ENCODE data around the gene NR4A3.
A peak's percentile ranks its signal among the peaks of the same experiment; 100 is the strongest.
"Not testable (repeated sequence)": the region's sequence is repeated elsewhere in the genome, so short reads cannot be mapped to it uniquely, and the experiment has no call there.

The NR4A3 gene

GRCh38 chr9:99821396-99822108 lies at the start of gene NR4A3:
Gene NR4A3 (plus strand): TSS chr9:99821885. CDS start chr9:99828043, 6,158 bp downstream.
- FAIRE-seq, result no peak

- FAIRE-seq, result no peak
These were observed 48.1 kb upstream of the NR4A3 start for GRCh38 chr9:99773468-99774138.

GRCh38 chr9:99778308-99778707 lies 43.4 kb upstream of the NR4A3 start:
- no peak for FAIRE-seq

GRCh38 chr9:99778836-99779235 lies 42.8 kb upstream of the NR4A3 start:
- FAIRE-seq, result no peak

- FAIRE-seq, result no peak
These were observed 42.4 kb upstream of the NR4A3 start for GRCh38 chr9:99779277-99779676.

- FAIRE-seq, result not testable (repeated sequence)
These were observed 39.3 kb upstream of the NR4A3 start for GRCh38 chr9:99782349-99782748.

GRCh38 chr9:99782962-99783718 lies 38.5 kb upstream of the NR4A3 start:
- FAIRE-seq, result no peak

- FAIRE-seq, result no peak
These were observed 37.9 kb upstream of the NR4A3 start for GRCh38 chr9:99783799-99784198.

- no peak for FAIRE-seq
These were observed 36.6 kb upstream of the NR4A3 start for GRCh38 chr9:99785010-99785590.

GRCh38 chr9:99787556-99787955 lies 34.1 kb upstream of the NR4A3 start:
- no peak for FAIRE-seq

- FAIRE-seq, result no peak
These were observed 28.2 kb upstream of the NR4A3 start for GRCh38 chr9:99793528-99793927.

- FAIRE-seq, result no peak
These were observed 25.5 kb upstream of the NR4A3 start for GRCh38 chr9:99796231-99796630.

GRCh38 chr9:99801775-99802174 lies 19.9 kb upstream of the NR4A3 start:
- FAIRE-seq, result no peak

GRCh38 chr9:99803694-99804093 lies 18.0 kb upstream of the NR4A3 start:
- FAIRE-seq, result no peak

GRCh38 chr9:99807276-99807852 lies 14.3 kb upstream of the NR4A3 start:
- FAIRE-seq, result peak; percentile 75

GRCh38 chr9:99807956-99808355 lies 13.7 kb upstream of the NR4A3 start:
- no peak for FAIRE-seq

- FAIRE-seq, result no peak
These were observed 13.2 kb upstream of the NR4A3 start for GRCh38 chr9:99808454-99808853.

- no peak for FAIRE-seq
These were observed 11.9 kb upstream of the NR4A3 start for GRCh38 chr9:99809586-99810319.

- FAIRE-seq, result no peak
These were observed 10.5 kb upstream of the NR4A3 start for GRCh38 chr9:99811172-99811571.

- FAIRE-seq, result no peak
These were observed 9.9 kb upstream of the NR4A3 start for GRCh38 chr9:99811598-99812383.

- FAIRE-seq, result no peak
These were observed 7.9 kb upstream of the NR4A3 start for GRCh38 chr9:99813739-99814138.

All from colon (tissue), 2 donors.